Measurements from ENCODE around the gene CNN2.

CNN2 gene

DNA sequence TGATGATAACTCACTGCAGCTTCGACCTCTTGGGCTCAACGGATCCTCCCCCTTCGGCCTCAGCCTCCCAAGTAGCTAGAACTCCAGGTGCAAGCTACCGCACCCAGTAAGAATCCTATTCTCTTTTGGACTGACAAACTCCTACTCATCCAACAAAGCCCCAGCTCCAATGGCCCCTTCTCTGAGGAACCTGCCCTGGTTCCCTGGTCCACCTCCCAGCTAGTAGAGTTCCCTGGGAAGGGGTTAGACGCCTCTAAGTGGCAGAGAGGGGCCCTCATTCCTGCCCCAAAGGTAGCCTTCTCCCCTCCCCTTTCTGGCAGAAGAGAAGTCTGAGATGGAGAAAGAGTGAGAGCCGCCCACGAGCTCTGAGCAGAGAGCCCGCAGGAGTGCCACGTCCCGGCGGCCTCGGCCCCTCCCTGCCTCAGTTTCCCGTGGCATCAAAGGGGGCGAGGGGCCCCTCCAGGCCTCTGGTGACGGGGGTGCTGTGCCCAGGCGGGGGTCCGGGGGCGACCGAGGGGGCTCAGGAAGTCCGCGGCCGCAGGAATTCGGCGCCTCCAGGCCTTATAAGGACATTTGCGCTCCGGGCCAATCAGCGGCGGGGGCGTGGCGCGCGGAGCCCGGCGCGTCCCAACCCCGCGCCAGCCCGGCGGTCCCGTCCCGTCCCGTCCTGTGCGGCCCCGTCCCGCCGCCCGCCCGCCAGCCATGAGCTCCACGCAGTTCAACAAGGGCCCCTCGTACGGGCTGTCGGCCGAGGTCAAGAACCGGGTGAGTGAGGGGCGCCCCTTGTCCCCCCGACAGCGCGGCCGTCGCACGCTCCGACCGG is at the start of gene CNN2:
TSS of gene CNN2 (plus strand) at position 649 of the 823 bp plus-strand sequence. CDS start at position 703, 54 bp downstream.
- peak; percentile 84 for DNase-seq

- DNase-seq, result no peak
These were observed 49.3 kb upstream of the CNN2 start for GRCh38 chr19:977058-977464.

GRCh38 chr19:979318-979741 is 47.1 kb upstream of the CNN2 start:
- no peak for DNase-seq

DNA sequence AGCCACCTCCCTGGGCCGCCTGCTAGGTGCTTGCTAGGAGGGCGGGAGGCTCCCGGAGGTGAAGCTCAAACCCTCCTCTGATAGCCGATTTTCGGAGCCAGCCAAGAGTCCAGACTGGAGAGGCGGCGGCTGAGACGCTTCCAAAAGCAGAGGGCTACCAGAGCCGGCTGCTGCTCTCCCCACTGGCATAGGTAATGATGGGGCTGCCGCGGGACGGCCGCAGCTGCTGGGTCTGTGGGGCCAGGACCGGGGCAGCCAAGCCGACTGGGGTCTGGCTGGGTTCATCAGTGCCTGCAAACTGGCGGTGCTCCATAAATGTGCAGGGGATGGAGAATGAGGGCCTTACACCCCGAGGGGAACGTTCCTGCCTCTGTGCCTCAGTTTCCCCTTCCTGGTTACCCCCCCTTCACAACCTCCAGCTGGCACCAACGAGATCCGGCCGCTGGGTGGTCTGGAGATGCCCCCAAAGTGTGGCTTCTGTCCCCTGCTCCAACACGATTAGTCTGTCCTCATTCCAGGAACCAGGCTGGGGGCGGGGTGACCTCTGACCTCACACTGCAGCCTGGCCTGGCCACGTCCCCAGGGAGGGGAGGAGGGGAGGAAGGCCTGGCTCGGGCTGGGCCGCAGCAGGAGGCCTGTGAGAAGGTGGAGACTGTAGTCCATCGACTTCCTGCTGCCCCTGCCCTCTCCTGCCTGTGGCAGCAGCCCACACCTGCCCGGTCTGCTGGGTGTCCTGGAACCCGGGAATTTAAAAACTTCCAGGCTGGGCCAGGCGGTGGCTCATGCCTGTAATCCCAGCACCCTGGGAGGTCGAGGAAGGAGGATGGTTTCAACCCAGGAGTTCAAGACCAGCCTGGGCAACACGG is 46.0 kb upstream of the CNN2 start:
- no peak for DNase-seq

DNA sequence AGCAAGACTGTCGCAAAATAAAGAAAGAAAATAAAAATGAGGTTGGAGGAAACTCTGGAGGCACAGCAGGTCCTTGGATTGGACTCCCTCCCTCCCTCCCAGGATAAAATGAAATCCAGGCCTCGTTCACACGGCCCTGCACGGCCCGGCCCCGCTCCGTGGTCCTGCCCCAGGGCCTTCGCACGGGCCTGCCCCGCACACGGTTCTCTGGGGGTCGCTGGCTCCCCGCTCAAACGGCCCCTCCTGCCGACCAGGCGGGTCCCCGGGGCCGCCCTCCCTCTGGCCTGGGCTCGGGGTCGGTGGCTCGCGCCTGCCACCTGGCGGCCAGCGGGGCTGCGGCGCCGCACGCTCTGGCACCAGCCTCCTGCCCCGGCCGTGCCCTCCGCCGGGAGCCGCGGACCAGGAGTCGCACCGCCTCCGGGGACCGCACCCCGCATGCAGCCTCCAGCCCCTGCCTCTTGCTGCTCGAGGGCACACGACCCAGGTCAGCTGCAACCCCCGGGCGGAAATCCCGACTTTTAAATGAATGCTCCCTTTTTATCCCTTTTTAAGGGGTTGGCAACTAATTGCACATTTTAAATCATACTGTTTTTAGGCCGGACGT is 43.7 kb upstream of the CNN2 start:
- peak; percentile 83 for DNase-seq

- peak; percentile 96 for DNase-seq
These were observed 42.0 kb upstream of the CNN2 start, which contains the start of gene WDR18 for GRCh38 chr19:984165-984967. Gene WDR18, plus strand, starts transcription at chr19:984345. Its CDS starts 9 bp downstream, at chr19:984354.

DNA sequence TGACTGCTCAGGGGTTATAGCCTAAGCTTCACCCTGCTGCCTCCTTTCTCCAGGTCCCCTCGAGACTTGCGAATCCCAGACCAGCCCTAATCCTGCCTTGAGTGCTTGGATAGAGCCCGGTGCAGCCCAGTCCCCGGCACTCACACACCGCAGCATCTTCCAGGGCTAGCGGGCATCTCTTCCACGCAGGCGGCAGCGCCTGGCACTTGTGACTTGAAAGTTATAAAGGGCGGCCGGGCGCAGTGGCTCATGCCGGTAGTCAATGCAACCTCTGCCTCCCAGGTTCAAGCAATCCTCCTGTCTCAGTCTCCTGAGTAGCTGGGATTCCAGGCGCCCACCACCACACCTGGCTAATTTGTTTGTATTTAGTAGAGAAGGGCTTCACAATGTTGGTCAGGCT is 40.3 kb upstream of the CNN2 start:
- DNase-seq, result no peak

GRCh38 chr19:988081-988480 is 38.3 kb upstream of the CNN2 start:
- no peak for DNase-seq

- DNase-seq, result no peak
These were observed 37.9 kb upstream of the CNN2 start for GRCh38 chr19:988510-988909.

DNA sequence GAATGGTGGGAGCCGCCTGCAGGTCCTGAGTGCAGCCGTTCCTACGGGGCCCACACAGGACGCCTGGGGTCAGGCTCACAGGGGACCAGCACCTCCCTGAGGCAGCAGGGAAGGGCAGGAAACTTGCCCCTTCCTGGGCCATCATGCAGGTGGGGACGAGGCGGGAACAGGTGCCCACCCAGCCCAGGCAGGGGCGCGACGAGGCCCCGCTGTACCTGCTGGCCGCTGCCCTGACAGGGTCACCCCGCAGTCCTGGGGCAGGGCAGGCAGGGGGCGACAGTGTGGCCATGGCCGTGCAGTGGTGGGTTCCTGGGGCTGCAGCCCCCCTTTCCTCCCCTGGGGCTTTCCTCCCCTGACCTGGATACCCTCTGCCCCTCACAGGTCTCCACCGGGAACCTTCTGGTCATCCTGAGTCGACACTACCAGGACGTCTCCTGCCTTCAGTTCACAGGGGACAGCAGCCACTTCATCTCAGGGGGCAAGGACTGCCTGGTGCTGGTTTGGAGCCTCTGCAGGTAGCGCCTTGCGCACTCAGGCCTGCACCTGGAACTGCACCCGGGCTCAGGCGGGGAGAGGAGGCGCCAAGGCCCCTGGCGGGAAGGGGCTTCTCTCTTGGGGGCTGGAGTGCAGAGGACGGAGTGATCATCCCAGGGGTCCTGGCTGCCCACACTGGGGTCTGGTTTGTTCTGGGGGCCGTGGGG is 36.9 kb upstream of the CNN2 start:
- no peak for DNase-seq

- no peak for DNase-seq
These were observed 36.3 kb upstream of the CNN2 start for GRCh38 chr19:990119-990571.

DNA sequence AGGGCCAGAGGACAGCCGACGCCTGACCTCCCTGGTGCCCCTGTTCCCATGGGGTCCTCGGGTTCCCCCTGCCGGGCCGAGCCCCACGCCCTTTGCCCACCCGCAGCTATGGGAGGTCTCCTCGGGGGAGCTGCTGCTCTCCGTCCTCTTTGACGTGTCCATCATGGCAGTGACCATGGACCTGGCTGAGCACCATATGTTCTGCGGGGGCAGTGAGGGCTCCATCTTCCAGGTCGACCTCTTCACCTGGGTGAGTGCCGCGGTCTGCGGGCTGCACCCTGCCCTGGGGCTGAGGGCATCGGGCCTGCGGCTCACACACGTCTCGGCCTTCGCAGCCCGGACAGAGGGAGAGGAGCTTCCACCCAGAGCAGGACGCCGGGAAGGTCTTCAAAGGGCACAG is 35.7 kb upstream of the CNN2 start:
- no peak for DNase-seq

- peak; percentile 73 for DNase-seq
These were observed 35.1 kb upstream of the CNN2 start for GRCh38 chr19:991174-991931.

- no peak for DNase-seq
These were observed 34.3 kb upstream of the CNN2 start for GRCh38 chr19:991932-992669.

DNA sequence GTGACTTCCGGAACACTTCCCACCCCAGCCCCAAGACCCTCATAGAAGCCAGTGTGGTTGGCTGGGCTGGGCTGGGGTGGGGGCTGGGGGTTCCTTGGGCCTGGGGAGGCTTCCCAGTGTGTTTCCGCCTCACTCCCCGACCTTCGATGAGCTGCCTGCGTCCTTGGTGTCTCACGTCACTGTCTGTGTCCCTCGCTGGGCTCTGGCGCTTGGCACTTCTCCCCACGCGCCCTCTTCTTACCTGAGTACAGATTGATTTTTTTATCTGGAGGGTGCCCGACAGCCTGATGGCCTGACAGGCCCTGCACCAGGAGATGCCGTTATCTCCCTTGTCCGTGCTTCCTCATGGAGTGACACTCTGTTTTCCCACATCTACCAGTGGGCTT is 33.7 kb upstream of the CNN2 start:
- DNase-seq, result no peak

- peak; percentile 4 for DNase-seq
These were observed 33.0 kb upstream of the CNN2 start for GRCh38 chr19:993361-993830.

DNA sequence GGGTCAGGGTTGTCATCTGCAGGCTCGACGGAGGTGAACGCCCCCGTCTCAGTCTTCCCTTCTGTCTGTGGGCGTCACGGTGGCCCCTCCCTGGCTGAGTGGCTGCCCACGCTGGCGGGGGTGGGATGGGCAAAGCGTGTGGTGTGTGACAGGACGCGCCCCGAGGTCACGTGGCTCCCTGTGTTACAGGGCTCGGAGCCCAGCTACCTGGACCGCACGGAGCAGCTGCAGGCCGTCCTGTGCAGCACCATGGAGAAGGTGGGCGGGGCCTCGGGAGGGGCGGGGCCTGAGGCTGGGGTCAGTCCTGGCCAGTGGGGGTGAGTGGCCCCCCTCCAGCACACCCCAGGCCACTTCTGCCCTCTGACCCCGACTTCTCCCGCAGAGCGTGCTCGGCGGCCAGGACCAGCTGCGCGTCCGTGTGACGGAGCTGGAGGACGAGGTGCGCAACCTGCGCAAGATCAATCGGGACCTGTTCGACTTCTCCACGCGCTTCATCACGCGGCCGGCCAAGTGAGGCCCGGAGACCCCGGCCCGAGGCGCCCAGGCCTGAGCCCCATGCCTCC is 32.5 kb upstream of the CNN2 start:
- DNase-seq, result no peak

GRCh38 chr19:994516-994915 is 31.9 kb upstream of the CNN2 start:
- no peak for DNase-seq

GRCh38 chr19:995051-995827 is 31.2 kb upstream of the CNN2 start:
- no peak for DNase-seq

All from stimulated activated CD4-positive, alpha-beta T cell treated with anti-CD3 and anti-CD28 coated beads, Interleukin-15, amount 100 ng/mL, for 24 hours (primary cell).